HG03439 (cell line): ENCODE data around the gene BRIX1.
"Not testable (repeated sequence)": the region's sequence is repeated elsewhere in the genome, so short reads cannot be mapped to it uniquely, and the experiment has no call there.

Experiments used
- ATAC-seq: cut with Tn5 transposase; IDR thresholded peaks from one replicate; pipeline ENCODE4 v1.9.1; 2021; ENCODE audit warnings: mild to moderate bottlenecking, moderate library complexity; ENCODE audit not compliant: unreplicated experiment

BRIX1 gene

DNA sequence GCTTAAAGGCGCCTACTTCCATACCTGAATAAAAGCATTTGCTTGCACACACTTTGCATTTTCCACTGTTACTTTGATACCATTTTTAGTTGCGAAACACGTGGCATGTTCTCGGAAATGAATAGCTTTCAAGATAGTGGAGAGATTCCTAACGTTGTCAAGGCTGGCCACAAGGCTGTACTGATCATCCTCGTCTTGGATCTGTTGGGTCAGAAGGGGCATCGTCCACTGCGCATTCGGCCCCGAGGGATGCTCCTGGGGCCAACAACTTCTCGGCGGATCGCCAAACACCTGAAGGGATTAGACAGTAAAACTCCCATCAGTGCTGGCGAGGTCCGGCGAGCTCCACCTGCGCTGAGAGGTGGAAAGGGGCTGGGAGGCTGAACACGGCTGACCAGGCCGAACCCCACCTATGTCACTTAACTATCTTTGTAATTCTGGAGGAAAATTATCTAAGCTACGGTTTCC lies 806 bp upstream of the BRIX1 start:
- ATAC-seq, result peak; percentile 24

DNA sequence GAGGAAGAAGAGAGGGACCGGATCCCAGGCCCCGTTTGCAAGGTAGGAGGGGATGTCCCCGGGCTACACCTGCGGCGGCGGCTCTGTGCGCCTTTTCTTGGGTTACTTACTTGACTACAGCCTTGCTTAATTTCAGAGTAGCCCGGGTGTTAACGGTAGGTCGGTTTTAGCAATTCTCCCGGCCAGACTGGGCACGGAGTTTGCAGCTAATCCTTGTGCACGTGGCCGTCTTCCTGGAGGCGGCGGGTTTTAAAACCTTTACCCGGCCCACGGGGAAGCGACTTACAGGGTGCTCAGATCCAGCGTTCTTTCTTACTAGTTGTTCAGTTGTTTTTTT lies 313 bp downstream of the BRIX1 start:
- peak; percentile 1 for ATAC-seq

DNA sequence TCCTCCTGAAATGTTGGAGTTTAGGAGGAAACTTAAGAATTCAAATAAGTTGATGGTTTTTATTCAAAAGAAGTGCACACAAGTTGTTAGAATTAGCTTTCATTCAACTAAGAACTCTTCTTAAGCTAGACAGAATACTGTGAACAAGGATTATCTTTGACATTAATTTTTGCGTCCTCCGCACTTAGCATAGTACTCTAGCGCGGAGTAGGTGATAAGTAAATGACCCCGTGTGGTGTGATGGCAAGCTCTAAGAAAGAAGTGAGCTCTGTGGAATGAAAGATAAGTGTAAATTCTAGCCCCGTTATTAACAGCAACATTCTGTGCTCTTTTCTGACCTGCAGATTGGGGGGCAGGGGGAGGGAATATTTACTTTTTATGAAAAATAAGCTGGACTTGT lies 1.0 kb downstream of the BRIX1 start:
- ATAC-seq, result no peak

DNA sequence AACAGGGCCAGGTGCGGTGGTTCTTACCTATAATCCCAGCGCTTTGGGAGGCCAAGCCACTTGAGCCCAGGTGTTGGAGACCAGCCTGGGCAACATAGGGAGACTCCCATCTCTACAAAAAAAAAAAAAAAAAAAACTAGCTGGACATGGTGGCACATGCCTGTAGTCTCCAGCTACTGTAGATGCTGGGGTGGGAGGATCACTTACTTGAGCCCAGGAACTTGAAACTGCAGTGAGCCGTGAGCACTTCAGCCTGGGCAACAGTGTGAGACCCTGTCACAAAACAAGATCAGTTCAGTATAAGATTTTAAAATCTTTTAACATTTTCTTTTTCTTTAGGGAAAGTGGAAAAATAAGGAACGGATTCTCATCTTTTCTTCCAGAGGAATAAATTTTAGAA lies 2.5 kb downstream of the BRIX1 start:
- ATAC-seq, result no peak

DNA sequence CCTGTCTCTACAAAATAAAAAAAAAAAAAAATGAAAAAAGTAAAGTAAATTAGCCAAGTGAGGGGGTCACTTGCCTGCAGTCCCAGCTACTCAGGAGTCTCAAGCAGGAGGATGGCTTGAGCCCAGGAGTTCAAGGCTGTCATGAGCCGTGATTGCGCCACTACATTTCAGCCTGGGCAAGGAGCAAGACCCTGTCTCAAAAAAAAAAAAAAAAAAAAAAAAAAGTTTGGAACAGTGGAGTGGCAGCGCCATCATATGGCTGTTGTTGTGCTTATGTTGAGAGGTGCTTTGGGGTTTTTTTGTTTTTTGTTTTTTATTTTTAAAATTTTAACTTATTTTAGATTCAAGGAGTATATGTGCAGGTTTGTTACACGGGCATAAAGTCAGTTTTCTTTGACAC lies 3.6 kb downstream of the BRIX1 start:
- no peak for ATAC-seq

DNA sequence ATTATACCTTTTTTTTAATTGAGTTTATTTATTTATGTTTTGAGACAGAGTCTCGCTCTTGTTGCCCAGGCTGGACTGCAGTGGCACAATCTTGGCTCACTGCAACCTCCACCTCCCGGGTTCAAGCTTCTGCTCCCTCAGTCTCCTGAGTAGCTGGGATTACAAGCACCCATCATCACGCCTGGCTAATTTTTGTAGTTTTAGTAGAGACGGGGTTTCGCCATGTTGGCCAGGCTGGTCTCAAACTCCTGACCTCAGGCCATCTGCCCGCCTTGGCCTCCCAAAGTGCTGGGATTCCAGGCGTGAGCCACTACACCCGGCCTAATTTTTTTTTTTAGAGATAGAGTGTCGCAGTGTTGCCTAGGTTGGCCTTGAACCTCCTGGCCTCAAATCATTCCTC lies 7.7 kb downstream of the BRIX1 start:
- not testable (repeated sequence) for ATAC-seq

DNA sequence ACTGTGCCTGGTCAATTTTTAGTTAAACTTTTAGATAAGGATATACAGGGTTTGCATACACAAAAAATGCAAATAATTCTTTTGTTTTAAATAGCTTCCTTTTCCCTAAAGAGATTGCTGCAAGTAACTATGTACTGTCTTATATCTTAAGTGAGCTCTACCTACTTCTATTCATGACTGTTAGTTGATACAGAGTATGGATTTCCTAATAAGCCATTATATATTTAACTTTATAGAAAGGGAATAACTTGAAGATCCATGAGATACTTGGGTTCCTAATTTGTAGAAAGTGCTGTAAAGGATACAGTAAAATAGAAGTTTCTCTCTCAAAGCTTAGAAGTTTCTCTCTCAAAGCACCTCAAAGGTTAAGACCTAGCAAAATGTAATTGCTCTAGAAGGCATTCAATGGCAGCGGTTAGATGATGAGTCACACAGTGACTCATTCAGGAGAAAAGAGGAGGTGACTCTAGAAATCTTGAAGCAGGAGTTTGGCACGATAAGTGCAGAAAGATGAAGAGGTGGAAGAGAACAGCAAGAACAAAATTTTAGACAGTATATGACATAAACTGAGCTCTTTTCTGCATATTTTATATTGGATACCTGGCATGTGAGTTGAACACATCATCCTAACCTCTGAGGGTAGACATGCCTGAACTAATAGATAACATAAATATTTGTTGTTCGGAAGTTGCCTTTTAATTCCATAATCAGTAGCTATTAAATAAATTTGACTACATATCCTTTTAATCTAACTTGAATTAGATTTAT lies 8.4 kb downstream of the BRIX1 start:
- ATAC-seq, result peak; percentile 63

DNA sequence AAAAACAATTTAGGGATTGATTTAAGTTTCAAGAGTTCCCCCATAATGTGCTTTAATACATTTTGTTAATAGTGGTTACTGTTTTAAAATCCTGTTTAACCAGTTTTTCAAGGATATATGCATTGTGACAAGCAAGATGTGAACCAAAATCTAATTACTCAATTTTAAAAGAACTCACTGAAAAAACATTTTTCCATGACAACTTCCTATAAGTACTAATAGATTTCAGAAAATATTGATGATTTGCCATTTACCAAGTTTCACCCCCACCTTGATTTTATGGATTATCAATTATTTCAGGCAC lies 8.9 kb downstream of the BRIX1 start:
- no peak for ATAC-seq

DNA sequence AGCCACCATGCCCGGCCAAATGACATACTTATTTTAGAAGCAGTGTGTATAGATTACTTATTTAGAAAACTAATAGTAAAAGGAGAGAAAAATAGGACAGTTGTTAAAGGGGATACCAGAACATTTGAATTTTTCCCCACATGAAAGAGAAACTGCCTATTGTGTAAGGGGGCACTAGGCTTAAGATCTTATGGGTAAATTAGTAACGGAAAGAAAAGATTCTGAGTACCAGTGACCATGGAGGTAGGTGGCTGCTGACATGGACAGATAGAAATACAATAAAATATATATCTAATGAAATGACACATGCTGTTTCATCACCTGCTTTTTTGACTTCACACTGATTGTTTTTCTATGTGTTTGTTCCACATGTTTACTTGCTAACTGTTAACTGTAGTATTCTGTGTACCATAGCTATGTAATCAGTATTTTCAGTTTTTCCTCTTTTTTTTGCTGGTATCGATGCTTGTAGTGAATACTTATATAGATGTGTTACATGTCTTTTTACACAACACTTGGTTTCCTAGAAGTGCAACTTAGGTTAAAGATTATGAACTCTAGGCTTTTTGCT lies 10.9 kb downstream of the BRIX1 start:
- no peak for ATAC-seq

DNA sequence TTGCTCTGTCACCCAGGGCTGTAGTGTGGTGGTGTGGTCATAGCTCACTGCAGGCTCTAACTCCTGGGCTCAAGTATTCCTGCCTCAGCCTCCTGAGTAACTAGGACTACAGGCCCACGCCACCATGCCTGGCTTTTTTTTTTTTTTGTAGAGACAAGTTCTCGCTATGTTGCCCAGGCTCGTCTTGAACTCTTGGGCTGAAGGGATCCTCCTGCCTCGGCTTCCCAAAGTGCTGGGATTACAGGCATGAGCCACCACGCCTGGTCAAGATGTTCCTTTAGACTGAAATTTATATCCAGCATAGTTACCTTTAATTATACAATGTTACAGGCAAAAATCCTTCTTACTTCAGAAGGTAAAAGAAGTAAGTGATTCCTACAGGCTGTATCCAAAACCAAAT lies 12.3 kb downstream of the BRIX1 start:
- no peak for ATAC-seq

DNA sequence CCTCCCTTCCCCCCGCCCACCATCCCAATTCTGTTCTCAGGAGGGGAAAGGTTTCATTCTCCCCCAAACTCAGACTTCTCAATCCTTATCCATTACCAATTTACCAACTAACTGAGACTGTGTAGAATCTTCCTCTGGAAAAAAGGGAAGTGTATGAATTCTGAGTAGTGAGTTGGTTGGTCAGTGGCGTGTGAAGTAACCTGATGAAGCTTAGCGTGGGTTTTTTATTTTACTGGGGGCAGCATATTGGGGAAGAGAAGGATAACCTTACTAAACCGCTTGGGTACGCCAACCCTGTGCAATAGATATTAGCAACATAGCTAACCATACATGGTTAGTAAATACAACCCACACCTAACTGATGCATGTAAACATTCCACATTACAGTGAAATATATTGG lies 12.8 kb downstream of the BRIX1 start:
- no peak for ATAC-seq

DNA sequence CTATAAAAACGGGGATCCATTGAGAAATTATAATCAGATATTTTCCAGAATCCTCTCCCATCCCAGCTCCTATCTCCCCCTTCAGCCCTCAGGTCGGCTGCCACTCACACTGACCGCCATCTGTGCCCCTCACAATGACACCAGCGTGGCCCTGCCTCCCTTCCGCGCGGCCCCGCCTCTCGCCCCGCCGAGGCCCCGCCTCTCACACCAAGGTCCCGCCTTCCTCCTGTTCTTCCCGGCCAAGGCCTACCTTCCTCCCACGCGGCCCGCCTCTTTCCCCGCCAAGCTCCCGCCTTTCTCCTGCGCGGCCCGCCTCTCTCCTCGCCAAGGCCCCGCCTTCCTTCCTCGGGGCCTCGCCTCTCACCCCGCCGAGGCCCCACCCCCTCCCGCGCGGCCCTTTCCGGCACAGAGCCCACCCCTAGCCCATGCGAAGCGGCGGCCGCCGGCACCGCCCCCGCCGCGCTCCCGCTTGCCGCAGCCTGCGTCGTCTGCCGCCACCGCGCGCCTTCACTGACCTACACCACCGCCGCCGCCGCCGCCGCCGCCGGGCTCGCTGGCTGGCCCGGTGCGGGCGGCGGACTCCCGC lies 13.7 kb downstream of the BRIX1 start, which contains the start of gene DNAJC21:
TSS of gene DNAJC21 (plus strand) at position 426 of the 586 bp plus-strand sequence. CDS start 261 bp downstream, outside the sequence.
- peak; percentile 91 for ATAC-seq

DNA sequence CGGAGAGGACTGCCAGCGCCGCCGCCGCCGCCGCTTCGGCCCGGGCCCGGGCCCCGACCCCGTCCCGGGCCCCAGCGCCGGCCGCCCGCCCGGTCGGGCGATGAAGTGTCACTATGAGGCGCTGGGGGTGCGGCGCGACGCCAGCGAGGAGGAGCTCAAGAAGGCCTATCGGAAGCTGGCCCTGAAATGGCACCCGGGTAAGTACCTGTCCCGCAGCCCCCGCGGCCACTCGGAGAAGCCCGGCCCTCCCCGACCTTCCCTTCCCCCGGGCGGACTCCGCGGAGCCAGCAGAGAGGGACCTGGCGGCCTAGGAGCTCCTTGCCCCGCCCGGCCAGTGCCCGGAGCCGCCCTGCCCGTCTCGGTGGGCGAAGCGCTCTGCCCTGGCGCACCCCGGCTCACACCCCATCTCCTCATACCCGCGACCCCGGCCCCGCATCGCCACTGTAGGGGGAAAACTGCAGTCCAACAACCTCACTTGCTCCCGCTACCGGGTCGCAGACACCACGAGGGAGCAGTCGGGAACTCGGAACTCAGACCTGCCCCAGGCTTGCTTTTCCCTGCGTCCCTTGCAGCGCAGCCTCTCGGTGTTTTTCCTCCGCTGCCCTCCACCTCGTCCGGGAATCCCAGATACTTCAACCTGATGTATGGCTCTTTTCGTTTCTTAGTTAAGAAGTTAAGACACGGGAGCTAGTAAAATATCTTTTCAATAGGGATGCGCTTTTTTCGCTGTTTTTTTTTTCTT lies 14.4 kb downstream of the BRIX1 start:
- ATAC-seq, result peak; percentile 76

DNA sequence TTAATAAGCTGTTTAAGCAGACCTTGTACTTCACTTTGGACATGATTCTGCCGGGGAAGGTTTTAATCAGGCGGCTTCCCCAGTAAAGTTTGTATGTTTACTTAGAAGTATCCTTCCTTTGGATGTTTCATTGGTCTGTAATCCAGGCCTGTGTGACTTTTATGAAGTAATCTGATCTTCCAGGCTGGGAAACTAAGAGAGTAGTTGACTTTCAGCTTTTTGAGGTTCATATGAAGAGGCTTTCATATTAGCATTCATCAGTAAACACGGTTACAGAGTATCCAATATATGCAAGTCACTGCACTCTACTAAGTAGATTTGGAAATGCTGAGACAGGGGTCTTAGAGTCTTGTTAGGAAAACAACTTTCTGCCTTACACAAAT lies 14.9 kb downstream of the BRIX1 start:
- no peak for ATAC-seq

DNA sequence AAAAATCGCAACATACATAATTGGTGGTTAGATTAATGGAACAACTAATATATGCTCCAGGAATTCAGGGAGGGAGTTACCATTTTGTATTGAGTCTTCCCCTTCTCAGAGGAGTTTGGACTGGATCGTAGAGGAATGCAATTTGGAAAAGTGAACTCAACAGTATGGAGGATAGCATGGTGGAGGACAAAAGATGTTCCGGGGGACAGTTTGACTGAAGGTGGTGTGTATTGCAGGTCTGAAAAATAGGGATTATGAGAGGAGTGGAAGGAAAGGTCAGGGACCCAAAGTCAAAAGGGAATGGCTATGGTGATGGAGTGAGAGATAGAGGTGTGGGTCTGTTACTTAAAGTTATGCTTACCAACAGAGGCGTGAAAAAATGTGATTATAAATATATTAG lies 15.4 kb downstream of the BRIX1 start:
- ATAC-seq, result no peak

DNA sequence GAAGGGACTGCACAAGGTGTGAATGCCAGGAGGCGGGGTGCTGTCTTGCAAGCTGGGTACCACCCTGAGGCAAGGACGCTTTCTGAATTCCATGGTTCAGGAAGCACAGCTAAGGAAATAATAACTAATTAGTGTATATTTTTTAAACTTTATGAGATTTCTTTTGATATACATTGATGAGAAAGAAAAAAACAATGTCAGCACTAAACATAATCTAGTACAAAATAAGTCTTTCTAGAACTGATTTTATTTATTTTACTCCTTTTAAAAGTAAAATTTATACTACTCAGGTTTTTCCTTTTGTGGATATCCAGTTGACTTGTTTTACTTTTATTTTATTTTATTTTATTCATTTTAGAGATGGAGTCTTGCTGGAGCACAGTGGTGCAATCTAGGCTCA lies 17.4 kb downstream of the BRIX1 start:
- no peak for ATAC-seq

DNA sequence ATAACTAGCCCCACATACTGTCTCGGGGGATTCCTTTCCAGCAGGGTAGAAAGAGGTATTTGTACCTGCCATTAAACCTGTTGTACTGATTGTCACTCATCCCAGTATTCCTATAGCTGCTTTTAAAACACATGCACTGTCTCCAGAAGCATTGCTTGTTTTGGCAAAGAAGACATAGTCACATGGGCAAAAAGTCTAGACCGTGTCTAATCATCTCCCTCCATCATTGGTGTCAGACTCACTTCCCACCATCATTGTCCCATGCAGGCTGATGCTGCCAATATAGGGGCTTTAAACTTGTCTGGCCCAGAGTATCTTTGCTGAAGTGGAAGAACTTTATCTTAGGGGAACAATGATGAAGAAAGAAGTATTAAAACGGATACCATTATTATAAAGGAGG lies 26.4 kb downstream of the BRIX1 start:
- no peak for ATAC-seq

DNA sequence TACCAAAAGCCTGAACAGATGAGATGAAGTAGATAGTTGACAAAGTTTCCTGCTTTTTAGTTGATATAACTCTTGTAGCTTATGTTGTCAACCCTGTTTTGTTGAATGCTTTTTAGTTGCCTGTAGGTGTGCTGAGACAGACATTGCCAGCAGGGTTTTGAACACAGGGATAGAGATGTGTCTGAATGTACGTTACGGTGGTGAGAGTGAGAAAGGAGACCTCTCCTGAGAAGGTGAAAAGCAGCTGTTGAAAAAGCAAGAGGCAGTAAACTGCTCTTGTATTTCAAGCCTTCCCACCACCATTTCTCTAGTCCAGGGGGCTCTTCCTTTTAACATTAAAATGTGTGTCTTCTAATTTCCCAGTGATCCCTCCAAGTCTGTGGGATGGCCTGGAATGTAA lies 28.5 kb downstream of the BRIX1 start:
- no peak for ATAC-seq

DNA sequence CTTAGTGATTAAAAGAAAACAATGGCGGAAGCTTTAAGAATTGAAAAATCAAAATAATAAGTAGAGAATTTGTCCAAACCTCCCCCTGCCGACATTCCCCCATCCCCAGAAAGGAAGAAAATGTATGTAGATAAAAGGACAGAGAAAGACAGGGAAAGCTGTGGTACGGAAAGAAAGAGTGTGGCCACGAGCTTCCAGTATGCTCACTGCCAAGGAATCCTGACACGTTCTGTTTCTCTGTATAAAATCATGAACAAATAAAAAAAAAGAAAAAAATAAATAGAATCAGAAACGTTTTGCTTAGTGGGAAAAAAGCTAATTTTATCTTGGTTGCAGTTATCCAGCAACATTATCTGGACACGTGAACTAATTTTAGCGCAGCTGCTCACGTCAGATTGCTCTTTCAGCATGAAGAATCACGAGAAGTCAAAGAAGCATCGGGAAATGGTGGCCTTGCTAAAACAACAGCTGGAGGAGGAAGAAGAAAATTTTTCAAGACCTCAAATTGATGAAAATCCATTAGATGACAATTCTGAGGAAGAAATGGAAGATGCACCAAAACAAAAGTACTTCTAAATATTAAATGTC lies 29.0 kb downstream of the BRIX1 start:
- no peak for ATAC-seq

DNA sequence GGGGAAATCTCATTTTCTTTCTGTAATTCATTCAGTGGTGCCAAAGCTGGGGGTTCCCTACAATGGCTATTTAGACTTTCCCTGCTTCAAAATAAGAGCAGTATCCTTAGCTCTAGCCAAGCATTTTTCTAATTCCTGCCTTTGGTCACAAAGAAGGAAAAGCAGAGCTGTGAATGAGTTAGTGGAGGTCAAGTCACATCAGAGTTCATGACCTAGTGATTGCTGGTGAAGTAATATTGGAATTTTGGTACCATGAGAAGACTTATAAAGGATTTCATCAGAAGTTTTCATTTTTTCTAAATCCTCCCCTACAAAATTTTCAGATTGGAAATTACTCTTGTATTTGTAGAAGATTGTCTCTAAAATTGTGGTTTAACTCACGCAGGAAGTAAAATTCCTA lies 41.8 kb downstream of the BRIX1 start:
- ATAC-seq, result no peak

DNA sequence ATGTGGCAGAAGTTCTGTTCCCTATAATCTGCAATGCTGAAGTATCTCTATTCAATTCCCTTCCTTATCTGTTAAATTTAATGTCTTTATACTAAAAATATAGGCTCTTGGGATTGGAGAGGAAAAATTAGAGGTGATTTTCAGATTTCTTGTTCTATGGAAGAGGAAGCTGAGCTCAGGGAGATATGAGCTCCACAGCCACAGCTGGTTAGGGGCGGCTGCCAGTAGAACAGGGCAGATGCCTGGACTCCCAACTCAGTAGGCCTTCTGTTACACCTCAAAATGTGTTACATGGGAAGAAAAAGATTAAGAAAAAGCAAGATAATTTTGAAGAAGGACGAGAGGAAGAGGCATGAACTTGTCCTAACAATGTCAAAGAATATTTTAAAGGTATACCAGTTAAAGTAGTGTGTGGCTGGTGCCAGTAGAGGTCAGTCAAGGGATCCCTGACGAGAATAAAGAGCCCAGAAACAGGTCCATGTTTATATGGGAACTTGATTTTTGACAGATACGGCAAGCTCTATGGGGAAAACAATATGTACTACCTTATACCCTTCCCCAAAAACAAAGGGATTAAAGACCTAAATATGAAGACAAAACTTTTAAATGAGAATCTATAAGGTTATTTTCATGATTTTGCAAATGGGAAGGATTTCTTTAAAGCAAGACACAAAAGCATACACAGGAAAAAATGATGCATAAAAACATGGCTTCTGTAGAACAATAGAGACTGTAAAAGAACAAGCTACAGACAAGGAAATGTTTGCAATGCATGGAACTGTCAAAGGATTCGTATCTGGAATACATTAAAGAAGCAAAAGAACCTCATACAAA lies 42.6 kb downstream of the BRIX1 start:
- ATAC-seq, result no peak
